Renal cortex interstitium (tissue), 15 donors: ENCODE results near the gene NAP1L5. TPM values are rescaled to one million over a fixed set of nuclear protein-coding genes. Genes with fewer than 3 reads are reported as not detected.

Experiments used
- DNase-seq, 11 donors: peaks; one replicate each; pipeline ENCODE4 v3.0.0-alpha.2; 2013; ENCODE audit warnings: low read depth in 9 of 11, low spot score in 4 of 11; ENCODE audit errors: extremely low read depth in 1 of 11
- long read RNA-seq, 16 experiments: transcript quantifications; one replicate each; lab custom pipeline, GENCODE V29; 2026
- polyA plus RNA-seq, 3 donors: library from polyadenylated mRNA; unstranded; fragments of 120-200 nt; gene quantifications; one replicate each; pipeline ENCODE4 v1.2.1, GENCODE V29; 2013; ENCODE audit not compliant: insufficient read length in 3 of 3

NAP1L5 gene, protein sequence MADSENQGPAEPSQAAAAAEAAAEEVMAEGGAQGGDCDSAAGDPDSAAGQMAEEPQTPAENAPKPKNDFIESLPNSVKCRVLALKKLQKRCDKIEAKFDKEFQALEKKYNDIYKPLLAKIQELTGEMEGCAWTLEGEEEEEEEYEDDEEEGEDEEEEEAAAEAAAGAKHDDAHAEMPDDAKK
- polyA plus RNA-seq, result 10 to 100 TPM; 13.8 to 16.4 (median 14.0) TPM
- long read RNA-seq, donor 1, partial matches to known transcripts, result 0 of 3 reads
- long read RNA-seq, donor 1, other reads (novel, unspliced or antisense), result 0 of 3 reads
- long read RNA-seq, donor 2, transcript NAP1L5-201 (1 exons, 1,915 nt), result major isoform, 5 of 5 reads
- long read RNA-seq, donor 2, partial matches to known transcripts, result 0 of 5 reads
- long read RNA-seq, donor 2, other reads (novel, unspliced or antisense), result 0 of 5 reads
- long read RNA-seq, donor 3, transcript NAP1L5-201 (1 exons, 1,915 nt), result major isoform, 12 of 43 reads
- long read RNA-seq, donor 3, partial matches to known transcripts, result 31 of 43 reads
- long read RNA-seq, donor 3, other reads (novel, unspliced or antisense), result 0 of 43 reads
- long read RNA-seq, donor 4, partial matches to known transcripts, result 0 of 4 reads
- long read RNA-seq, donor 4, other reads (novel, unspliced or antisense), result 0 of 4 reads
- long read RNA-seq, donor 5, result 0 reads
- long read RNA-seq, donor 6, transcript NAP1L5-201 (1 exons, 1,915 nt), result major isoform, 12 of 12 reads
- long read RNA-seq, donor 6, partial matches to known transcripts, result 0 of 12 reads
- long read RNA-seq, donor 6, other reads (novel, unspliced or antisense), result 0 of 12 reads
- long read RNA-seq, donor 7, transcript NAP1L5-201 (1 exons, 1,915 nt), result major isoform, 17 of 17 reads
- long read RNA-seq, donor 7, partial matches to known transcripts, result 0 of 17 reads
- long read RNA-seq, donor 7, other reads (novel, unspliced or antisense), result 0 of 17 reads
- long read RNA-seq, donor 8, result 0 reads
- long read RNA-seq, donor 9, transcript NAP1L5-201 (1 exons, 1,915 nt), result major isoform, 7 of 12 reads
- long read RNA-seq, donor 9, partial matches to known transcripts, result 5 of 12 reads
- long read RNA-seq, donor 9, other reads (novel, unspliced or antisense), result 0 of 12 reads
- long read RNA-seq, donor 10, transcript NAP1L5-201 (1 exons, 1,915 nt), result major isoform, 6 of 6 reads
- long read RNA-seq, donor 10, partial matches to known transcripts, result 0 of 6 reads
- long read RNA-seq, donor 10, other reads (novel, unspliced or antisense), result 0 of 6 reads
- long read RNA-seq, donor 11, partial matches to known transcripts, result 0 of 3 reads
- long read RNA-seq, donor 11, other reads (novel, unspliced or antisense), result 0 of 3 reads
- long read RNA-seq, donor 12, partial matches to known transcripts, result 0 of 2 reads
- long read RNA-seq, donor 12, other reads (novel, unspliced or antisense), result 0 of 2 reads
- long read RNA-seq, donor 13, result 0 reads
- long read RNA-seq, donor 14, partial matches to known transcripts, result 0 of 4 reads
- long read RNA-seq, donor 14, other reads (novel, unspliced or antisense), result 0 of 4 reads
- long read RNA-seq, donor 15, partial matches to known transcripts, result 0 of 4 reads
- long read RNA-seq, donor 15, other reads (novel, unspliced or antisense), result 0 of 4 reads
- long read RNA-seq, donor 16, transcript NAP1L5-201 (1 exons, 1,915 nt), result major isoform, 14 of 14 reads
- long read RNA-seq, donor 16, partial matches to known transcripts, result 0 of 14 reads
- long read RNA-seq, donor 16, other reads (novel, unspliced or antisense), result 0 of 14 reads

DNA sequence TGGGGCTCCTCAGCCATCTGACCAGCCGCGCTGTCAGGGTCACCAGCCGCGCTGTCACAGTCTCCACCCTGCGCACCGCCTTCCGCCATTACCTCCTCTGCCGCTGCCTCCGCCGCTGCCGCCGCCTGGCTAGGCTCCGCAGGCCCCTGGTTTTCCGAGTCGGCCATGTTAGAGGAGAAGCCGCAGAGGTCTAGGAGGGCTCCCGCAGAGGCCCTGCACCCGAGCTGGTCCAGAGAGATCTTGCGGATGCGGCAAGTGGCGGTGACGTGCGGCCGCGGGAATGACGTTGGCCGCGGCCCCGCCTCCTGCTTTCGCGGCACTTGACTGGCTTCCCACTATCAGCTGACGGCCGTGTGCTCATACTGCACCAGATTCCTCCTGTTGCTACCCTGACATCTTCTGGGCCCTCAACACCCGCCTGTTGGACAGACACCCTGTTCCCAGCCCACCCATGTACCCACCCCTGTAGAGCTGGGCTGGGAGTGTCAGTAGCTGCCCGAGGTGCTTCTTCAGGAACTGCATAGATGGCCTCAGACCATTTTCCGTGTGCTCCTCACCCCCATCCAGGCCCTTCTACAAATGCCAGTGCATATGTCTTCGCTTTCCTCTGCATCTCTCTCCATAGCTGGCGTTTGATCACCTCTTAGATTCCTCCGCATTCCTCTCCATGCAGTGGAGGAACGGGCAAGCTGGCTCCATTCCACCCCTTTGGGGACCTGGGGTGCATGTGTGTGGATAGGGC lies at the start of gene NAP1L5:
Gene NAP1L5, minus strand, starts transcription at position 242 of the 742 bp plus-strand sequence. Its CDS starts 75 bp downstream, at position 167.
- peak in 7 of 11 donors; percentile 13 to 48 (median 30) for DNase-seq

DNA sequence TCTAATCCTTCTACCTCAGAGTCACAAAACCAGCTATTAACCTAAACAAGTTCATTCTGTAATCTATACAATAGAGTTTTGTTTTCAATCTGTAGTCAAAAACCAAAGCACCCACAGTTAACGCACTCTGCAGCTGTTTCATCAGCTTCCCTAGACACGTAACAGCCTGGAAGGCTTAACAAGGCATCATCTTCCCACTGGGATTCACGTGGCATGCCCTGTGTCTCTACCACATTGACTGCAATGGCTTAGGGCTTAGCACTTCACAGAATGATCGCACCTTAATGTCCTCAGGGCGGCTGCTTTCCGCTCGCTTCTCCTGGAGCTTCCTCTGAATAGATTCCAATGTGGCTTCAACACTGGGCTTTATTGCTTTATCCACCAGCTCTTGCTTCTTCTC lies 49.7 kb upstream of the NAP1L5 start:
- no peak for DNase-seq

DNA sequence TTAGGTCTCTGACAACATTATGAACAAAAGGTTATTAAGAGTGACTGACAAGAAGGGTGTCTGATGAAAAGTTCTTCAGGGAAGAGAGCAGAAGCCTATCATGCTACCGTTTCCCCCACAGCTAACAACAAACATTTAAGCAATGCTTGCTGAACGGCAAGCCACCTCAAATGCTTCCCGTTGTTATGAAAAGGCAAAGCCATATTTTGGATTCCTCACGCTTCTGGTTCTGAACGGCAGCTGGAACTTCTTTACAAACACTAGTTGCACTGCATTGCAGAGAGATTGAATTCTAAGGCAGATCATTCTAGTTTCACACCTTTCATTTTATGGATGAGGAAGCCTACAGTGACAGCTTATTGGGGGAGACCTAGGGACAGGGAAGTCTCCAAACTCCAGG lies 48.6 kb upstream of the NAP1L5 start:
- no peak for DNase-seq

DNA sequence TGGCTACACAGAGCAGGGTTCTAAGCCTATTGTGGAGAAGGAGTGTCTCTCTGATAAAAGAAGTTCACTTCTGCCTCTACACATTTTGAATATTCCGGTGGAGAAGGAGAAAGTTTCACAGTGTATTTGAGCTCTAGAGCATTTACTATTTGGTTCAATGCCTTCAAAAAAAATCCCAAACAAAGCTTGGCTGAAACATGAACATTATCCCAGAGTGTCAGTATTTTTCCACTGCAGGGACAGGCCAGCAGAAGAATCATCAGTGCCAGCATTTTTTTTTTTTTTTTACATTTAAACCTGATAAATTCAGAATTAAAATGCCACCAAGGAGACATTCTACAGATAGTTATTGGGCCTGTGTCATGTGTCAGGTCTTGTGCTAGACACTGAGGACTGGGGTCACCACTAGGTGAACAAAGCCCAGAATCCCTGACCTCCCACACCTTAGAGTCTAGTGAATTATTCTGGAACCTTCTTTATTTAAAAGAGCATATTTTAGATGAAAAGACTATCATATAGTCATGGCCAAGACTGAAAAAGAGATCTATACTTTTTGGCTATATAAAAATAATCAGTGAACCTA lies 48.0 kb upstream of the NAP1L5 start:
- DNase-seq, result no peak

DNA sequence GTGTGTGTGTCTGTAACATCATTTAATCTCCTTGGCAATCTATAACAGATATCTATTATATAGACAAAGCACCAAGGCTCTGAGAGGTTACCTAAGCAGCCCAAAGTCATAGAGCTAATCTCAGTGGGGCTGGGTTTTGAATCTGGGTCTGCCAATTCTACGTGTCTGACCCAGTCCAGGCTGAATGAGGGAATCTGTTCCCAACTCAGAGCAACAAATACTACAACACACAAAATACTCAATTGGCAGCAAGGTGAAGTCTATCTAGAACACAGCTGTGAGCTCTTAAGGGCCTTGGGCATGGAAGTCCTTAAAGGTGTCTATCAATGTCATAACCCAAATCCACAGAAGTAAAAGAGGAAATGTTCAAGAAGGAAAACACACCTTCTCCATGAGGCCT lies 47.5 kb upstream of the NAP1L5 start:
- DNase-seq, result no peak

DNA sequence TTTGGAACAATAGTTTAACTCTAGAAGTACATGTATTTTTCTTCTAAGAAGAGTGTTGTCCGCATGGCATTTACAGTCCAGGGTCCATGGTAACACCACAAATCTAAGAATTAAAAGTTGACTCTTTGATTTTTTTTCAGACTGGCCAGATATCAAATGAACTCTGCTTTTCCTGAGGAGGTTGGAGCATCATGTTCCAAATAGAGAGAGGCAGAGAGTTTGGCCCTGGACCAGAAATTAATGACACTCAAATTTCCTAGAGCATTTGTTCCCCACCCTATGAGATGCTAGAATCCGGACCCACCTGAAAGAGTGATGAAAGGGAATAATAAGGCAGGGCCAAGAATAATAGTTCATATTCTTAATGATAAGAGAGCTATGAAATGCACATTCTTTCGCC lies 47.0 kb upstream of the NAP1L5 start:
- no peak for DNase-seq

DNA sequence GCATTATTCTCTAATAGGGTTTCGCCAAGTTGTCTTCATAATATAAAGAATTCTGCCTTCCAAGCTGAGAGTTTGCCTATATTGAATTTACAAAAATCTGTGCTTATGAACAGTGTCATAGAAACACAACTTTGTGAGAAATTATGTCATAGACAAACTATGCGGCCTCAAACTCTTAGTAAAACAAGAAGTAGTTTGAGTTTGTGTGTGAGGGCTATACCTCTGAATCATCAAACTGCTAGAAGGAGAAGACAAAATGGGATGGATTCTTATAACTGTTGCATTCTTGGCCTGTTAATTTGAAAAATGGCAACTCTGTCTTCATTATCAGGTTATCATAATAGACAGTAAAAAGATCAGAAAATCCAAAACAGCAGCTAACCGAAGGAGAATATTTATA lies 46.1 kb upstream of the NAP1L5 start:
- DNase-seq, result no peak

DNA sequence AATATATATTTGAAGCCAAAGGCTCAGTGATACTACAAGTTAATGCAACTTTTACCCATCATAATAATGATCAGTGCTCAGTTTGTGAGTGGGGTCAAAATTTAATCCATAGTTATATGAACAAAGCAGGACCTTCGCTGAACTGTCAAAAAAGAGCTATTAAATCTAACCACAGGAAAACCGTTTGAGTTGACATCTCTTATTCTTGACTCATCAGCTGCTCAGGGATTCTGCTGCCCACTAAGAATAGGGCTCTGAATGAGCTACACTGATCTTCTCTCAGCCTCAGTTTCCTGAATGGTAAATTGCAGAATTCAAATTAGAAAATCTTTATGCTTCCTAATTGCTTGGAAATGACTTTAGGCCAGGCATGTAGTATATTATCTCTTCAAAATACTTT lies 44.9 kb upstream of the NAP1L5 start:
- DNase-seq, result no peak

DNA sequence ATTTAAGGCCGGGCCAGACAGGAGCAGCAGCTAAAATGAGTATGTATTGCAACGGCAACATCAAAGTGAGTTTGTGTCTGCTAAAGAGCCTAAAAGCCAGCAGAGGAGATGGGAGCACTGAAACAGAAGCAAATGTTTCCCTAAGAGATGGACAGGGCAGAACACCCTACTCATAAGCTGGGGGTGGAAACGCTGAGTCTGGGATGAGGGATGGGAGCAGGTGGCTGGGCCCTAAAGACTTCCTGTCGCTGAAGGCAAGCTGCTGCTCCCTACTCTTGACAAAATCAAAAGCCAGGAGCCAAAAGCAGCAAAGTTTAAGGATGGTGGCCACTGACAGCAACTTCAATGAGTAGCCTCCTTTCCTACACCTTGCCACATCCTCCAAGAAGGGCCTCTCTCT lies 40.6 kb upstream of the NAP1L5 start:
- DNase-seq, result no peak

DNA sequence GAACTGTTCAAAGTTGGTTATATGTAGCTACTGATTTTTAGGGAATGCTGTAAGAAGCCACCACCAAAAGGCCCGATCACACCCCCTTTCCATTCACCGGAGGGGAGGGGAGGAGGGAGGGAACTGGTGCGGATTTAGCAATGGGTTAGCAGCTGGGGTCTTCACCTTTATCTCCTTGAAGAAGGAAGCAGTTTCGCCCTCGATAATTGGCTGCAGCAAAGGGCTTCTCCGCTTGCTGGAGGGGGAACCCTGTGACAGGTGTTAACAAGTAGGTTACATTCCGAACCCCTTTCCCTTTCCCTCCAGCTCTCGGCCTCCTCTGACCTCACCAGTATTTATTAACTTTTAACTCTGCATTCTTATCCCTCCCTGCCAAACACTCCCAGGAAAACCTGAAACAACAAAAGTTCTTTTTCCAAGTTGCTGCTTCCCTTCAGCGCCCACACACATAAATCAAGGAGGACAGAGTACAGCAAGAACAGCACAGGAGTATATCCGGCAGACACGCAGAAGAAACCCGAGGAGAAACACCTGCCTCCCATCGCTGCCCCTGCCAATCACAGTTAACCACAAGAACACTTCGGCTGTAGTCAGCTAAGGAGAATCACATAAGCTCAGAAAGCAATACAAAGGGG lies 39.8 kb upstream of the NAP1L5 start:
- DNase-seq, result peak; percentile 67 to 90 (median 82)

DNA sequence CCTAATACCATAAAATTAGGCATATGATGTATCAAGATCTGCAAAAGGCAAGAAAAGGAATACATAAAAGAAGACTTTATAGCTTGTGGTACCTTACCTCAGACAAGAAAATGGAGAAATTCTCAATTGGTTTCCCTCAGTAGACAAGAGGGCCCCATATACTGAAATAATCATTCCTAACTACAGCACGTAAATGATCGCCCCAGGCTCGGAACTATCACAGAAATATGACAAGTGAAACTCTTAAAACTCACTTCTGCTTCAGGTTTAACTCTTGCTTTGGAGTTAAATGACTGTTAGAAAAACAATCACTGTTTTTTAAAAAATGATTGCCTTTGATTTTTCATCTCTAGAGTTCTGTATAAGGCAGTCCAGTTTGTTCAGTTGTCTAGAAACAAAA lies 38.6 kb upstream of the NAP1L5 start:
- no peak for DNase-seq

DNA sequence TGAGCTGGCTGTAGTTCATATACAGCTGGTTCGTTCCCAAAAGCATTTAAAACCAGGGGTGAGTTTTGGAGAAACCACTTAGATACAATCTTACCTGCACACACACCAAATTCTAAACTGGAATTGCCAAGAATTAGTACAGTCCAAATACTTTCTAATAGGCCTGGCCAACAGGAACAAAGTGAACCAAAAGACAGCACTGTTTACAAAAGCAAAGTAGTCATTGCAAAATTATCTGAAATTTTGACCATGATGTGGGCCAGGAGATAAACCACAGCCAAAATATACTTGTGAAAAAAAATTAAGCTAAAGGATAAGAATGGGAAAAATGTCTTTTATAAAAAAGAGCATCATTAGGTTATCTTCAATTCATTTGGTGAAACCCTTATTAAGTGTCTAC lies 37.9 kb upstream of the NAP1L5 start:
- DNase-seq, result no peak

DNA sequence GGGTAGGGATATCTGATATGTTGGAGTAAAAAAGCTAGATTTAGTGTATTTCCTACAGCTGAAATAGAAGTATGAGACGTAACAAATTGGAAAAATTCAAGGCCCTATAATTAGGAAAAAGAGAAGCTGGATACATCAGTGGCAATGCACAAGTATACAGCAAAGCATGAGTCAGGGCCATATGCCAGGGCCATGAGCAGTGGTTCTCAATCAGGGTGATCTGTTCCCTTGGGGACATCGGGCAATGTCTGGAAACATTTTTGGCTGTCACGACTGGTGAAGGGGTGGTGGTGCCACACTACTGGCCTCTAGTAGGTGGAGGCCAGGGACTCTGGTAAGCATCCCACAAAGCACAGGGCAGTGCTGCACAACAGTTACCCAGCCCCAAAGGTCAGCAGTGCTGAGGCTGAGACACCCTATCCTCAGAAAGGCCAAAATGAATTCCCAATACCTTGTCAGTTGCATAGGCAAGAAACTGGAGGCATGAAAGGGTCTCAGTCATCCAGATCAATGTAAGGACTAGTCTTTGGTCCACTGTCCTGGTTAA lies 36.8 kb upstream of the NAP1L5 start:
- DNase-seq, result no peak

DNA sequence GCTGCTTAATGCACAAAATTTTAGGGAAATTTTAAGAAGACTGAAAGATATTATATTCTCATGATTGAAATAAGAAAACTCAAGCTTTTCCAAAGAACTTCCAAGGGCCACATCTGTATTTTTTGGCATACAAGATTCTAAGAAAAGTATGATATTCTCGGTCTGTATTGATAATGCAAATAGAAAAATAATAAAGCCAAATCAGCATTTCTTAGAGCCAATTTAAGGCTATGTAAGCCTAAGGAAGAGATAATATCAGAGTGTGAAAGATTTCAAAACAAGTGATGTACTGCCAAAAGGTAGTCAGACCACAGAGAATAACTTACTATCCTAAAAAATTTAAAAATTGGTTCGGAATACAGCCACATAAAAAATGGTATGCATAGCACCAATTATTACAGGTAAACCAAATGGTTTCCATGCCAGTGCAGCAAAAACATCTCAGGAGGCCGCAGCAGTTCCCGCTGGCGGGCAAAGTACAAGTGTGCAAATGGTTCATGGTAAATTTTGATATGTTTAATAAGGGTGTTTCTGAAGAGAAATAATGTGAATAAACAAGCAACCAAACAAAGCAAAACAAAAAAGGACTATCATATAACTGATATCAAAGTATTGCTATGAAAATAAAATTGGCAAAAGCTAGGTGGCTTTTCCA lies 35.2 kb upstream of the NAP1L5 start:
- DNase-seq, result no peak

DNA sequence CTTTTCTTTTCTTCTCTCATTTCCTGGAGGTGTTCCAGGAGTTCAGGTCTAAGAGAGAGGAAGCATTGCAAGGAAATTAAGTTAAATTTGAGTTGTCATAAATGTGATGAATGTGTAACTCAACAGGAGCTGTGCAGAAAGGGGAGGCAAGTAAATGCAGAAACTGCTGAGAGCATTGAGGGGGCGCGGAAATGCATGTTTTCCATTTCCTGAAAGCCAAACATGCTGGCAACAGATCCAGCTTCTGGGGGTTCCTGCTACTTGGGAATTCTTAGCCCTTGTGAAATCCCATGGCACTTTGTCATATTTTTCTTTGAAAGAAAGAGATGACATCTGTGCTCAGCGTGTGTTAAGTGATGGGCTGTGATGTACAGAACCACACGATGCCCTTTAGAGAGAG lies 33.8 kb upstream of the NAP1L5 start:
- DNase-seq, result no peak

DNA sequence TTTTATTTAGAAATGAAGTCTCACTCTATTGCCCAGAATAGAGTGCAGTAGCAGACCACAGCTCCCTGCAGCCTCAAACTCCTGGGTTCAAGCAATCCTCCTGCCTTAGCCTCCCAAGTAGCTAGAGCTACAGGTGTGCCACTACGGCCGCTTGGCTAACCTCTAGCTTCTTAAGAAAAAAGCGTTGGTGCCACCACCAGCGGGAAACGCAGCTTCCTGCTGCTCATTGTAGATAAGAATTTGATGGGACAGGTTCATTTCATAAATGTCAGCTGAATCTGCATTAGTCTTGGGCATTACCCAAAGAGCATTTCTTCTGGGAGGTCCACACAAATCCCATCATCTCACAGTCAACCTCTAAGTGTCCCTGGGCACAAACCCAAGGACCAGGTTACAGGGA lies 33.2 kb upstream of the NAP1L5 start:
- no peak for DNase-seq
